ENCODE measurements around the gene UBE2V1. TPM values are rescaled to one million over a fixed set of nuclear protein-coding genes. Genes with fewer than 3 reads are reported as not detected.

The UBE2V1 gene
- polyA plus RNA-seq, 1 of the 3 experiments (the other 2 are of a cell fraction), result 99.7 TPM

- TF ChIP-seq EZH2phosphoT487 (IDR thresholded peaks at IDR 0.05; ENCODE audit: borderline replicate concordance, low read depth) (no peak), YY1 (IDR thresholded peaks at IDR 0.05; ENCODE audit: low read depth) (no peak), ZBTB33 (IDR thresholded peaks at IDR 0.05; ENCODE audit: borderline replicate concordance, low read depth) (no peak), RXRA (IDR thresholded peaks at IDR 0.05; ENCODE audit: borderline replicate concordance, low read depth) (no peak), NFIC (IDR thresholded peaks at IDR 0.05; ENCODE audit: borderline replicate concordance) (0 out of 2 replicates have a peak, but pooled peaks have one; percentile 27), SMC3 (IDR thresholded peaks at IDR 0.05; ENCODE audit: low read depth, low read length) (peak; percentile 61), RFX5 (IDR thresholded peaks at IDR 0.05; ENCODE audit: low read length) (0 out of 2 replicates have a peak, but pooled peaks have one; percentile 38), TAF1 (IDR thresholded peaks at IDR 0.05; ENCODE audit: borderline replicate concordance, low read depth, low read length) (no peak), JUND (IDR thresholded peaks at IDR 0.05) (no peak), RAD21 (IDR thresholded peaks at IDR 0.05; ENCODE audit: low read length) (peak; percentile 80), CTCF (IDR thresholded peaks at IDR 0.05) (peak; percentile 88), USF1 (IDR thresholded peaks at IDR 0.05; ENCODE audit: borderline replicate concordance, low read depth) (no peak), FOXJ3 (CRISPR knock-in tag; IDR thresholded peaks at IDR 0.05) (no peak), GATA2 (CRISPR knock-in tag; IDR thresholded peaks at IDR 0.05) (no peak), MEF2A (IDR thresholded peaks at IDR 0.05; ENCODE audit: borderline replicate concordance, low read depth) (no peak), FOXM1 (IDR thresholded peaks at IDR 0.05; ENCODE audit: low read depth) (no peak), PBX3 (IDR thresholded peaks at IDR 0.05) (no peak), SIN3A (IDR thresholded peaks at IDR 0.05; ENCODE audit: borderline replicate concordance, low read depth, low read length) (no peak), GABPA (IDR thresholded peaks at IDR 0.05; ENCODE audit: low read depth) (no peak), USF2 (IDR thresholded peaks at IDR 0.05; ENCODE audit: borderline replicate concordance, low read depth, low read length) (no peak)
Observed at GRCh38 chr20:50085481-50086365, 27.2 kb downstream of the UBE2V1 start (continued).

Measured in SK-N-SH (cell line).